Prostate gland (tissue), 2 donors: ENCODE measurements around the gene CS.

Source experiments
- CTCF ChIP-seq, 4 experiments: fragments of 200-600 bp in 2 of 4; fragments of 450-650 bp in 2 of 4; sonication (generic) in 2 of 4; IDR thresholded peaks; 1 replicate in 3 of 4; 2 replicates in 1 of 4; pipeline ENCODE4 v1.5.1; 2016 to 2019; ENCODE audit warnings: antibody characterized with exemption in 4 of 4, mild to moderate bottlenecking in 2 of 4, moderate library complexity in 2 of 4
- POLR2A ChIP-seq: fragments of 450-650 bp; IDR thresholded peaks from one replicate; pipeline ENCODE4 v1.6.1; 2016; ENCODE audit warnings: antibody characterized with exemption, mild to moderate bottlenecking

GRCh38 chr12:56230432-56231183 lies 69.5 kb downstream of the CS start:
- TF ChIP-seq POLR2A (no peak), CTCF (IDR thresholded peaks at IDR 0.05) (no peak)
